Neural progenitor cell (in vitro differentiated cells): Measurements from ENCODE around the gene ATP1A4.

Experiments
- EZH2phosphoT487 ChIP-seq: fragments of 200-600 bp; sonication (generic); IDR thresholded peaks from 2 replicates; pipeline ENCODE4 v1.6.1; 2017; ENCODE audit warnings: antibody characterized with exemption
- TF ChIP-seq, protein P1 (sequence below): fragments of 200-600 bp; sonication (generic); IDR thresholded peaks from 2 replicates; pipeline ENCODE4 v1.5.1; 2017; ENCODE audit warnings: antibody characterized with exemption, mild to moderate bottlenecking

- no peak for TF ChIP-seq EZH2phosphoT487
- TF ChIP-seq, protein P1, sequence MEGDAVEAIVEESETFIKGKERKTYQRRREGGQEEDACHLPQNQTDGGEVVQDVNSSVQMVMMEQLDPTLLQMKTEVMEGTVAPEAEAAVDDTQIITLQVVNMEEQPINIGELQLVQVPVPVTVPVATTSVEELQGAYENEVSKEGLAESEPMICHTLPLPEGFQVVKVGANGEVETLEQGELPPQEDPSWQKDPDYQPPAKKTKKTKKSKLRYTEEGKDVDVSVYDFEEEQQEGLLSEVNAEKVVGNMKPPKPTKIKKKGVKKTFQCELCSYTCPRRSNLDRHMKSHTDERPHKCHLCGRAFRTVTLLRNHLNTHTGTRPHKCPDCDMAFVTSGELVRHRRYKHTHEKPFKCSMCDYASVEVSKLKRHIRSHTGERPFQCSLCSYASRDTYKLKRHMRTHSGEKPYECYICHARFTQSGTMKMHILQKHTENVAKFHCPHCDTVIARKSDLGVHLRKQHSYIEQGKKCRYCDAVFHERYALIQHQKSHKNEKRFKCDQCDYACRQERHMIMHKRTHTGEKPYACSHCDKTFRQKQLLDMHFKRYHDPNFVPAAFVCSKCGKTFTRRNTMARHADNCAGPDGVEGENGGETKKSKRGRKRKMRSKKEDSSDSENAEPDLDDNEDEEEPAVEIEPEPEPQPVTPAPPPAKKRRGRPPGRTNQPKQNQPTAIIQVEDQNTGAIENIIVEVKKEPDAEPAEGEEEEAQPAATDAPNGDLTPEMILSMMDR = no peak
Measured at GRCh38 chr1:160232911-160233310, 81.5 kb downstream of the ATP1A4 start.
